ENCODE measurements around the gene TSPAN15.

Gene TSPAN15

GRCh38 chr10:69501657-69502056, 50.4 kb downstream of the TSPAN15 start:
- CTCF ChIA-PET: interaction anchor here (0.7 to 1.0 kb wide), 3 partner anchors 54 to 135 kb away, joined by 3 read pairs; no protein-coding TSS in a partner anchor
- no peaks in the 10 kb centered on the region for H3K27me3 ChIP-seq (replicated peaks in 2 of 5; ENCODE audit: control insufficient read depth in 4 of 5, insufficient read depth in 5 of 5, low read length in 4 of 5)

GRCh38 chr10:69502589-69502988, 51.3 kb downstream of the TSPAN15 start:
- Histone ChIP-seq H3K4me1 (ENCODE audit: control extremely low read depth in 1 of 4, control insufficient read depth in 4 of 4, insufficient read depth in 4 of 4, low read length in 3 of 4) (peaks cover 0 to 10% (median 8%) of the 10 kb centered on the region in 4 experiments), H3K9me3 (ENCODE audit: control extremely low read depth in 1 of 5, control insufficient read depth in 4 of 5, insufficient read depth in 2 of 5, low read depth in 1 of 5, low read length in 4 of 5) (no peaks in the 10 kb centered on the region), H3K36me3 (ENCODE audit: control insufficient read depth in 4 of 4, insufficient read depth in 4 of 4, low read length in 3 of 4) (no peaks in the 10 kb centered on the region), H3K4me3 (ENCODE audit: control insufficient read depth in 1 of 7, extremely low read depth in 1 of 7, insufficient read depth in 4 of 7, low read depth in 2 of 7, low read length in 6 of 7) (no peak overlapping the region), H3K27me3 (replicated peaks in 2 of 5; ENCODE audit: control insufficient read depth in 4 of 5, insufficient read depth in 5 of 5, low read length in 4 of 5) (no peaks in the 10 kb centered on the region), H3K27ac (ENCODE audit: insufficient read depth in 1 of 2, low read depth in 1 of 2, low read length in 2 of 2, poor library complexity in 1 of 2, severe bottlenecking in 2 of 2) (no peak overlapping the region)
- CTCF ChIA-PET: interaction anchor here (1.0 to 1.1 kb wide), 3 partner anchors 55 to 266 kb away, joined by 3 to 5 read pairs (median 3); no protein-coding TSS in a partner anchor
- no peak for DNase-seq
- 96% methylated on average over 3 of the region's 4 CpGs for WGBS (ENCODE audit: insufficient coverage)
- POLR2A ChIA-PET: no interaction called here

More at GRCh38 chr10:69501657-69502056, 50.4 kb downstream of the TSPAN15 start:
- 100% methylated on average over 3 of the region's 6 CpGs for WGBS (ENCODE audit: insufficient coverage)
- POLR2A ChIA-PET: no interaction called here
- H3K9me3 ChIP-seq (ENCODE audit: control extremely low read depth in 1 of 5, control insufficient read depth in 4 of 5, insufficient read depth in 2 of 5, low read depth in 1 of 5, low read length in 4 of 5): no peaks in the 10 kb centered on the region
- no peaks in the 10 kb centered on the region for H3K36me3 ChIP-seq (ENCODE audit: control insufficient read depth in 4 of 4, insufficient read depth in 4 of 4, low read length in 3 of 4)
- no peak overlapping the region for H3K4me3 ChIP-seq (ENCODE audit: control insufficient read depth in 1 of 7, extremely low read depth in 1 of 7, insufficient read depth in 4 of 7, low read depth in 2 of 7, low read length in 6 of 7)
- DNase-seq: no peak
- H3K27ac ChIP-seq (ENCODE audit: insufficient read depth in 1 of 2, low read depth in 1 of 2, low read length in 2 of 2, poor library complexity in 1 of 2, severe bottlenecking in 2 of 2): no peak overlapping the region
- H3K4me1 ChIP-seq (ENCODE audit: control extremely low read depth in 1 of 4, control insufficient read depth in 4 of 4, insufficient read depth in 4 of 4, low read length in 3 of 4): peaks cover 0 to 11% (median 8%) of the 10 kb centered on the region in 4 experiments

- ChIA-PET POLR2A (no interaction called here), CTCF (interaction anchor here (0.6 to 1.2 kb wide), 3 partner anchors 12 to 267 kb away, joined by 3 to 5 read pairs (median 3); no protein-coding TSS in a partner anchor)
- no peak overlapping the region for H3K27ac ChIP-seq (ENCODE audit: insufficient read depth in 1 of 2, low read depth in 1 of 2, low read length in 2 of 2, poor library complexity in 1 of 2, severe bottlenecking in 2 of 2)
- H3K27me3 ChIP-seq (replicated peaks in 2 of 5; ENCODE audit: control insufficient read depth in 4 of 5, insufficient read depth in 5 of 5, low read length in 4 of 5): no peaks in the 10 kb centered on the region
- no peak for DNase-seq
- H3K4me3 ChIP-seq (ENCODE audit: control insufficient read depth in 1 of 7, extremely low read depth in 1 of 7, insufficient read depth in 4 of 7, low read depth in 2 of 7, low read length in 6 of 7): no peak overlapping the region
- H3K4me1 ChIP-seq (ENCODE audit: control extremely low read depth in 1 of 4, control insufficient read depth in 4 of 4, insufficient read depth in 4 of 4, low read length in 3 of 4): peaks cover 0 to 5% (median 3%) of the 10 kb centered on the region in 4 experiments
- no peaks in the 10 kb centered on the region for H3K36me3 ChIP-seq (ENCODE audit: control insufficient read depth in 4 of 4, insufficient read depth in 4 of 4, low read length in 3 of 4)
- no peaks in the 10 kb centered on the region for H3K9me3 ChIP-seq (ENCODE audit: control extremely low read depth in 1 of 5, control insufficient read depth in 4 of 5, insufficient read depth in 2 of 5, low read depth in 1 of 5, low read length in 4 of 5)
- 87% methylated on average over 18 of the region's 18 CpGs for WGBS (ENCODE audit: insufficient coverage)
Observed at GRCh38 chr10:69503001-69503895, 52.0 kb downstream of the TSPAN15 start.

- no peaks in the 10 kb centered on the region for H3K9me3 ChIP-seq (ENCODE audit: control extremely low read depth in 1 of 5, control insufficient read depth in 4 of 5, insufficient read depth in 2 of 5, low read depth in 1 of 5, low read length in 4 of 5)
- no peak for DNase-seq
- 90% methylated on average over 10 of the region's 11 CpGs for WGBS (ENCODE audit: insufficient coverage)
- POLR2A ChIA-PET: no interaction called here
- no peaks in the 10 kb centered on the region for H3K36me3 ChIP-seq (ENCODE audit: control insufficient read depth in 4 of 4, insufficient read depth in 4 of 4, low read length in 3 of 4)
- CTCF ChIA-PET: interaction anchor here (0.9 to 6.9 kb wide), 4 partner anchors 11 to 97 kb away, joined by 3 to 49 read pairs (median 8); no protein-coding TSS in a partner anchor
- H3K4me3 ChIP-seq (ENCODE audit: control insufficient read depth in 1 of 7, extremely low read depth in 1 of 7, insufficient read depth in 4 of 7, low read depth in 2 of 7, low read length in 6 of 7): no peak overlapping the region
- H3K27ac ChIP-seq (ENCODE audit: insufficient read depth in 1 of 2, low read depth in 1 of 2, low read length in 2 of 2, poor library complexity in 1 of 2, severe bottlenecking in 2 of 2): no peak overlapping the region
- peaks cover 0 to 2% (median 0%) of the 10 kb centered on the region in 5 experiments for H3K27me3 ChIP-seq (replicated peaks in 2 of 5; ENCODE audit: control insufficient read depth in 4 of 5, insufficient read depth in 5 of 5, low read length in 4 of 5)
- peaks cover 0 to 4% (median 2%) of the 10 kb centered on the region in 4 experiments for H3K4me1 ChIP-seq (ENCODE audit: control extremely low read depth in 1 of 4, control insufficient read depth in 4 of 4, insufficient read depth in 4 of 4, low read length in 3 of 4)
Observed at GRCh38 chr10:69503896-69504265, 52.6 kb downstream of the TSPAN15 start.

- POLR2A ChIA-PET: no interaction called here
- CTCF ChIA-PET: interaction anchor here (0.6 to 6.9 kb wide), 9 partner anchors 10 to 271 kb away, joined by 3 to 49 read pairs (median 4); no protein-coding TSS in a partner anchor
Observed at GRCh38 chr10:69504576-69505250, 53.4 kb downstream of the TSPAN15 start.

GRCh38 chr10:69505636-69506318, 54.5 kb downstream of the TSPAN15 start:
- Histone ChIP-seq H3K27ac (ENCODE audit: insufficient read depth in 1 of 2, low read depth in 1 of 2, low read length in 2 of 2, poor library complexity in 1 of 2, severe bottlenecking in 2 of 2) (no peak overlapping the region), H3K4me3 (ENCODE audit: control insufficient read depth in 1 of 7, extremely low read depth in 1 of 7, insufficient read depth in 4 of 7, low read depth in 2 of 7, low read length in 6 of 7) (no peak overlapping the region), H3K27me3 (replicated peaks in 2 of 5; ENCODE audit: control insufficient read depth in 4 of 5, insufficient read depth in 5 of 5, low read length in 4 of 5) (peaks cover 0 to 5% (median 0%) of the 10 kb centered on the region in 5 experiments), H3K36me3 (ENCODE audit: control insufficient read depth in 4 of 4, insufficient read depth in 4 of 4, low read length in 3 of 4) (no peaks in the 10 kb centered on the region), H3K9me3 (ENCODE audit: control extremely low read depth in 1 of 5, control insufficient read depth in 4 of 5, insufficient read depth in 2 of 5, low read depth in 1 of 5, low read length in 4 of 5) (no peaks in the 10 kb centered on the region), H3K4me1 (ENCODE audit: control extremely low read depth in 1 of 4, control insufficient read depth in 4 of 4, insufficient read depth in 4 of 4, low read length in 3 of 4) (peaks cover 0 to 4% (median 2%) of the 10 kb centered on the region in 4 experiments)
- over 99% methylated on average over 13 of the region's 15 CpGs for WGBS (ENCODE audit: insufficient coverage)
- ChIA-PET CTCF (interaction anchor here (0.6 to 6.9 kb wide), 13 partner anchors 9 to 268 kb away, joined by 3 to 49 read pairs (median 7); partner anchors contain the start of gene TSPAN15), POLR2A (interaction anchor here (0.6 kb wide), 1 partner anchor 24 kb away, joined by 3 read pairs; no protein-coding TSS in a partner anchor)
- no peak for DNase-seq

More at GRCh38 chr10:69504576-69505250, 53.4 kb downstream of the TSPAN15 start:
- H3K4me1 ChIP-seq (ENCODE audit: control extremely low read depth in 1 of 4, control insufficient read depth in 4 of 4, insufficient read depth in 4 of 4, low read length in 3 of 4): peaks cover 0 to 4% (median 2%) of the 10 kb centered on the region in 4 experiments
- DNase-seq: no peak
- H3K36me3 ChIP-seq (ENCODE audit: control insufficient read depth in 4 of 4, insufficient read depth in 4 of 4, low read length in 3 of 4): no peaks in the 10 kb centered on the region
- H3K27ac ChIP-seq (ENCODE audit: insufficient read depth in 1 of 2, low read depth in 1 of 2, low read length in 2 of 2, poor library complexity in 1 of 2, severe bottlenecking in 2 of 2): no peak overlapping the region
- peaks cover 0 to 5% (median 0%) of the 10 kb centered on the region in 5 experiments for H3K27me3 ChIP-seq (replicated peaks in 2 of 5; ENCODE audit: control insufficient read depth in 4 of 5, insufficient read depth in 5 of 5, low read length in 4 of 5)
- no peak overlapping the region for H3K4me3 ChIP-seq (ENCODE audit: control insufficient read depth in 1 of 7, extremely low read depth in 1 of 7, insufficient read depth in 4 of 7, low read depth in 2 of 7, low read length in 6 of 7)
- no peaks in the 10 kb centered on the region for H3K9me3 ChIP-seq (ENCODE audit: control extremely low read depth in 1 of 5, control insufficient read depth in 4 of 5, insufficient read depth in 2 of 5, low read depth in 1 of 5, low read length in 4 of 5)
- 96% methylated on average over 5 of the region's 6 CpGs for WGBS (ENCODE audit: insufficient coverage)

Data from common myeloid progenitor, CD34-positive (primary cell).